KBM-7 (cell line): ENCODE measurements around the gene CORO1C.

Source experiments
- DNase-seq: peaks from one replicate; pipeline ENCODE4 v3.0.0-alpha.2; 2015
- in situ Hi-C: fragments of 300-500 bp; cut with MboI; formaldehyde crosslinking; loops from 2 replicates; pipeline ENCODE4 v1.14.3; 2020; ENCODE audit warnings: low sequenced_read_pairs, low pct_unique_long_range_greater_than_20kb, mixed read lengths

CORO1C gene

GRCh38 chr12:108613548-108613947 is 117.8 kb downstream of the CORO1C start:
- in situ Hi-C loops, result no loop called here

GRCh38 chr12:108612788-108613282 is 118.5 kb downstream of the CORO1C start:
- DNase-seq, result no peak
- in situ Hi-C loops, result no loop called here

More at GRCh38 chr12:108613548-108613947, 117.8 kb downstream of the CORO1C start:
- DNase-seq, result no peak

- DNase-seq, result peak; percentile 66
- in situ Hi-C loops, result no loop called here
Measured at GRCh38 chr12:108611884-108612415, 119.4 kb downstream of the CORO1C start.

- in situ Hi-C loops, result no loop called here
- DNase-seq, result no peak
Measured at GRCh38 chr12:108610856-108611605, 120.3 kb downstream of the CORO1C start.

GRCh38 chr12:108610336-108610815 is 120.9 kb downstream of the CORO1C start:
- in situ Hi-C loops, result no loop called here
- DNase-seq, result no peak

- peak; percentile 81 for DNase-seq
- in situ Hi-C loops, result no loop called here
Measured at GRCh38 chr12:108609537-108610335, 121.6 kb downstream of the CORO1C start.

- in situ Hi-C loops, result no loop called here
- DNase-seq, result no peak
Measured at GRCh38 chr12:108608616-108609015, 122.7 kb downstream of the CORO1C start.

GRCh38 chr12:108607981-108608600 is 123.2 kb downstream of the CORO1C start:
- DNase-seq, result no peak
- in situ Hi-C loops, result no loop called here

- in situ Hi-C loops, result no loop called here
- no peak for DNase-seq
Measured at GRCh38 chr12:108606492-108606891, 124.8 kb downstream of the CORO1C start.

- in situ Hi-C loops, result no loop called here
- DNase-seq, result no peak
Measured at GRCh38 chr12:108605690-108606406, 125.5 kb downstream of the CORO1C start.

- in situ Hi-C loops, result no loop called here
- DNase-seq, result peak; percentile 28
Measured at GRCh38 chr12:108605000-108605689, 126.2 kb downstream of the CORO1C start.

- no peak for DNase-seq
- in situ Hi-C loops, result no loop called here
Measured at GRCh38 chr12:108604208-108604941, 126.9 kb downstream of the CORO1C start.

GRCh38 chr12:108603743-108604142 is 127.6 kb downstream of the CORO1C start:
- in situ Hi-C loops, result no loop called here
- DNase-seq, result no peak

- in situ Hi-C loops, result no loop called here
- no peak for DNase-seq
Measured at GRCh38 chr12:108602976-108603704, 128.2 kb downstream of the CORO1C start.

GRCh38 chr12:108602209-108602705 is 129.1 kb downstream of the CORO1C start:
- DNase-seq, result no peak
- in situ Hi-C loops, result no loop called here

- in situ Hi-C loops, result no loop called here
Measured at GRCh38 chr12:108600702-108601007, 130.7 kb downstream of the CORO1C start.

More at GRCh38 chr12:108600702-108601007, 130.7 kb downstream of the CORO1C start:
- DNase-seq, result no peak
